SU-DHL-6 (cell line): ENCODE data around the gene GCM1.
A peak's percentile ranks its signal among the peaks of the same experiment; 100 is the strongest.

Experiments
- CTCF ChIP-seq: fragments of 200-600 bp; sonication (generic); IDR thresholded peaks from one replicate; pipeline ENCODE4 v1.5.1; 2017; ENCODE audit warnings: antibody characterized with exemption, mild to moderate bottlenecking, low read length, moderate library complexity; ENCODE audit not compliant: insufficient read depth, poor library complexity, severe bottlenecking
- EZH2phosphoT487 ChIP-seq: fragments of 200-600 bp; sonication (generic), shearing (Covaris generic); conservative IDR thresholded peaks from 2 replicates; pipeline ENCODE4 v1.6.1; 2018; ENCODE audit warnings: mild to moderate bottlenecking, antibody characterized with exemption, low read length, moderate library complexity, mixed read lengths

- TF ChIP-seq CTCF (peak; percentile 100), EZH2phosphoT487 (no peak)
These were observed 23.2 kb upstream of the GCM1 start for GRCh38 chr6:53171605-53172467.
